AML-193 (cell line): ENCODE data around the gene MAX.

ENCODE experiments used
- DNase-seq, 2 experiments: peaks; one replicate each; lab custom pipeline; 2025; lab: John Stamatoyannopoulos, UW

Gene MAX

DNA sequence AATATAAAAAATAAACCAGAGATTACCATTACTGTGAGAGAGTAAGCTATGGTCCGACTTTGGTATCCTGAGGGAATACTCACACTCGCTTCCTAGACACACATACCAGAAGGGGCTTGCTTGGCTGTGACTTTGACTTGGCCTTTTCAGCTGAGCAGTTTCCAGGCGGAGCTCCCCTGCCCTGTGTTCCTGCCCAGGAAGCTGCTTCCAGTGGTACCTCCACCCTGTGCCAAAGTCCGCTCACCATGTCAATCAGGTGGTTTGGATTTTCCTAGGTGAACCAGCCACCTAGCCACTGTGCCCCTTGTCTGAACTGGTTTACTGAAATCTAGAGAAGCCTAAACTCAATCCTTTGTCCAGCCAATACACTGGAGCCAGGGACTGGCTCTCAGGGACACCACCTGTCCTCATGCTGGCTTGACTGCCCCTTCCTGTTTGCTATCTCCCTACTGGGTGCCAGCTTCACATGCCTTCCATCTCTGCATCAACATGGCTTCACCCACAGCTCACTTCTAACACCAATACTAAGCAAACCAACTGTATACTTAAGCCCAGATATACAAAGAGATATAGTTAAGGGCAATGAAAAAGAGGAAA is 28.6 kb downstream of the MAX start:
- DNase-seq, result no peak

DNA sequence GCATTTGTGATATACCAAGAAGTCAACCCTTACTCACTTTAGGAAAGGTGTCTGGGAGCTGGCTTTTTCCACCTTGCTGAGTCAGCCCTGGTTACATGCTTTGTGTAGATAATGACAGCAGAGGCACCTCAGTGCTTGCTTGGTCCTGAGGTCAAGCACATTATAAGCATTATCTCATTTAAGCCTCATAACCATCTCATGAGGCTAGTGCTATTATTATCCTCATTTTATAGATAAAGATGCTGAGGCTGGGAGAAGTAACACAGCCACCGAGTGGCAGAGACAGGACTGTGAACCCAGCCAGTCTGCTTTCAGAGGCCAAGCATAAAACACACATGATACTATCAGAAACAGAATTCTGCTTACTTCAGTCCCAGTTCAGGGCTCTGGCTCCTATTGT is 29.4 kb downstream of the MAX start:
- no peak for DNase-seq

DNA sequence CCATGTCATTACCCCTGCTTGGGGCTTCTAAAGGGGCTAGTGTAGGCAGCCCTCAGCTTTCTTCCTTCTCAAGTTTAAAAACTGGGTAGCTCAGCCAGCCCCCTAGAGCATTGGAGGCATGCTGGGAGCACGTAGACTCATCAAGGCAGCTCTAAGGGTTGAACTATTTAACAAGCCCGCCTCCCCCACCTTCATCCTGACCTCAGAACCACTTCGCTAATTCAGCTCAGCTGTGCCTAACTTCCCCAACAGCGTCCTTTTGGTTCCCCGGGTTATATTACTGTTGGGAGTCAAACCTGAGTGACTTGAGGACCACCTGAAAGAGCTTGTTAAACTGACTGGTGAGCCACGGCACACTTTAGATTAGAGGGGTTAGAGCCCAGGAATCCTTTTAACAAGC is 30.1 kb downstream of the MAX start:
- no peak for DNase-seq

DNA sequence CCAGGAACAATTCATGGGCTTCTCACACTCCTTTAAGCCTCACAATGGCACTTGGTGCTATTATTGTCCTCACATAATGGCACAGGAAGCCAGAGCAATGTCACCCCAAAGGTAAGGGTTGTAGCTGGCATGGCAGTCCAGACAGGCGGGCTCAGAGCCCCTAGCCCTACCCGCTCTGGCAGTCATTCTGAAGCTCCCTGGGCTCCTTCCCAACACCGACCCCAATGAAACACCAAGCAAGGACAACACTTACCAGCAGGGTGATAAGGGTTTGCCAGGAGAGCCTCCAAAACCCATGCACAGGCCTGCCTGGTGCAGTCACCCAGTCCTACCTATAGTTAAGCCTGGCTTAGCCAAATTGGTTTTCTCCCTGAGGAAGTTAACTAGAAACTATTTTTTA is 30.8 kb downstream of the MAX start:
- DNase-seq, result no peak

DNA sequence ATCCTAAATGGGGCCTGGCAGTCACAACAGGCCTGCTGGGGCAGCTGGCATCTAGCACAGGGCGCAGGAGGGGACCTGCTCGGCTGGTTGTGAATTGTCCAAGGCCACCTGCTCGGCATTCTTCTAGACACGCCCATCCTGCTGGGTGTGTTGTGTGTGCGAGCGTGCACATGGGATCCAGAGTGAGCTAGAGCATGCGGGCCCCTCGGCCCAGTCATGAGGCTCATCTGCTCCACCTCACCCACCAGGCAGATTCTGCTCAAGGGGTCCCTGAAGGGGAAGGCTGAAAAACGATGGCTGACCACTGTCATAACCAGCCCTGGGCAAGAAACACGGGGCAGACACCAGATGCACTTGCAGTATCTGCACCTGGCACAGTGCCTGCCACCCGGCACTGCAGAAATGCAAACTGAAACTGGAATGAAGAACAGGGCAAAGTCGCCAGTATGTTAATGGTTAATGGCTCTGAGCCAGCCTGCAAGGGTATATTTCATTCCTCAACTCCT is 31.8 kb downstream of the MAX start:
- no peak for DNase-seq

DNA sequence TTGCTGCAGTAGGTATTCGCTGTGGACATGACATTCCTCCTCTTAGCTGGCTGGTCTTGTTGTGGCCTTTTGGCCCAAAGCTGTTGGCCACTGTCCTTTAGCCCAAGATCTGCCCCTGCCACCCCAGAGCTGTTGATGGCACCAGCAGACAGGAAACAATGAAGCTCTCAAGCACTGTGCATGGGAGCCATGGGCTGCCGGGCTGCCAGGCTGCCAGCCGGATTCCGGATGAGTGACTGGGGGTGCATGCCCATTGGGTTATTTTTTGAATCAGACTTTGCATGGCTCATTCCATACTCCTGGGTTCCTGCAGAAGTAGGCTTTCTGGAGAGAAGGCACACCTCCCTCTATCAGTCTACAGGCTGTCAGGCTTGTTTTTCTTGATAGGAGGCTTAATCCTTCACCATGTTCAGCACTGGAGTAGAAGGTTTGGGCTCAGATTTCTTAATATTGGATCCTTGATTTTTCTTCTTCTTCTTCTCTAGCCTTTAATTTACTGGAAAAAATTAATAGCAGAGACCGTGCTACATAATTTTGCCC is 32.4 kb downstream of the MAX start:
- DNase-seq, result no peak

DNA sequence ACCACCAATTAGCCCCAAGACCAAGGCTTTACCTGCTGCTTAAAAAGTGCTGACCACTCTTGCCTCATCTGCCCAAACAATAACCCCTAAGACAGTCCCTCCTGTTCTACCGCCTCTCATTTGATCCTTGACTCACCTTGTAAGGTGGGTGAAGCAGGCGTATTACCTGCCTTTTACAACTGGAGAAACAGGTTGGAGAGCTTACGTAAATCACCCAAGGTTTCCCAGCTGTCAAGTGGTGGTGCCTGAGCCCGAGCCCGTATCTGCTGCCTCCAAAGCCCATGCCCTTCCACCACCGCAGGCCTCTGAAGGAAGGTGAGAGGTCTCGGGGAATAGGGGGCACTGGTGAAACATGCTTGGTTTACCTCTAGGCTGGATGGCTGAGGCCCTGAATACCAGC is 36.6 kb downstream of the MAX start:
- no peak for DNase-seq

DNA sequence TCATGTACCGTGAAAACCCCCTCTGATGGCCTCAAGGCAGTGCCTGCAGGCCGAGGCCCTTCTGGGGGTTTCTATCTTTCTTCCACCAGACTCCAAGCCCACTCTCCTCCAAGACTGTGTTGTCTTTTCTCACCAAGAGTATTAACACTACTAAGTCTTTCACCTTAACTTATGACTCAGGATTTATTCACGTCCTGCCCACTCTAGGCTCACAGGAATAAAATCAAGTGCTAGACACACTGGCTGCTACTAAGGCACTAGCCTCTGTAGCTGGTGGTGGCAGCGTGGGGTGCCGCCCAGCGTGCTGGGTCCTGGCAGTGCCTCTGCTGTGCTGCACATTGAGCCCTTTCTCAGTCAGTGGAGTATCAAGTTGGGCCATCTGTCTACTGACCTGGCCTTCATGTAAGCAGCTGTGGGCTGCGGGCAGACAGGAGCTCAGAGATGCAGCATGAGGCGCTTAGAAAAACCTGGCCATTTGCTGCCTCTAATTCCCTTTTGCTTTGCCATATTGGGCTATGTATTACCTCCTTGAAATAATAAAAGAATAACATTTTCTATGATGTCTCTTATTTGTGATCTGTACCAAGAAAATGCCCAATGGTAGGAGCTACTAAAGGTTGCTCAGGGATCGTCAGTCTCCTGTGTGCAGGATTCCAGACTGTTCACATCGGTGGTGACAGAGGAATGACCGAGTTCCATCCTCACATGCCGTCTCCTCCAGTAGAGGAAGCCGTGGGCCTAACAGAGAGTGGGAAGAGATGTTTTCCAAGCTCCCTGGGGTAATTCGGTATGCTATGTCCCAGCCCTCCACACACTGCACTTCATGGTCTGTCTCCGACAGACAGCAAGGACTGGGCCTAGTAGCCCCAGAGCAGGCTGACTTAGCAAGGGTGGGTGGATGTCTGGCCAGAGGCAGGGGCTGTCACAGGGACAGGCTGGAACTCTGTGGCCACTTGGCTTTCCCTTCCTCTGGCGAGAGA is 39.9 kb downstream of the MAX start:
- no peak for DNase-seq

DNA sequence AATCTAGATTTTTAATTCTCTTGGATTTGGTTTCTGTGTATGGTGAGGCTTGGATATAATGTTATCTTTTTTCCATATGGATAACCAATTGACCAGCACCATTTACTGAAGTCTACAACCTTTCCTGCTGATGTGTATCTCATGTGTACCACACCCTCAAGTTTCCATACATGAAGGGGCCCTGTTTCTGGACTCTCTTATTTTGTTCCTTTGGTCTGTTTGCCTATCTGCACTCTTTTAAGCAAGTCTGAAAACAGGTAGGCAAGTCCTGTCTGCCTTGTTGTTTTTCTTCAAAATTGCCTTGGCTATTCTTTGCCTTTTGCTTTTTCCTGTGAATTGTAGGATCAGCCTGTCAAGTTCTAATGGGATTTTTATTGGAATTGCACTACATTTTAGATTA is 44.6 kb downstream of the MAX start:
- DNase-seq, result no peak

DNA sequence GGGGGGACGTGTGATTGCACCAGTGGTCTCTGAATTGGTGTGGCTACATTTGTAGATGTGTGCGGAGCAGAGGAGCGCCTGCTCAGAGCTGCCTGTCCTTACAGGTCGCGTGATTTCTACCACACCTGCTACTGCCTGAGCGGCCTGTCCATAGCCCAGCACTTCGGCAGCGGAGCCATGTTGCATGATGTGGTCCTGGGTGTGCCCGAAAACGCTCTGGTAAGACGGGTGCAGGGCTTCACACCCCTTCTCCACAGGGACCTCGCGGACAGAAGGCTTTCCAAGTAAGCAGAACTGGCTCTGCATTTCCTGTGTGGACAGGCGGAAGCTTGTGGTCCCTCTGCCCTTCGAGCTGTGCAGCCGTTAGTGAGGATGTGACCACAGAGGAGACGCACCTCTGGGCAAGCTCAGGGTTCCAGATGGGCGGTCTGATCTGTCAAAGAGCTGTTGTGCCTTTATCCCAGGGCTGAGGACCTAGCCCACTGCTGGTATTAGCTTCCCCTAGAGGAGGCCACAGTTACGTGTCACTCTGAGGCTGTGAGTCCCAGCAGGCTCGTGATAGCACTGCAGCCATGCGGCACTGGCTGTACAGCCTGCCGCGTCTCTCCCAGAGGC is 47.7 kb downstream of the MAX start:
- DNase-seq, result no peak

DNA sequence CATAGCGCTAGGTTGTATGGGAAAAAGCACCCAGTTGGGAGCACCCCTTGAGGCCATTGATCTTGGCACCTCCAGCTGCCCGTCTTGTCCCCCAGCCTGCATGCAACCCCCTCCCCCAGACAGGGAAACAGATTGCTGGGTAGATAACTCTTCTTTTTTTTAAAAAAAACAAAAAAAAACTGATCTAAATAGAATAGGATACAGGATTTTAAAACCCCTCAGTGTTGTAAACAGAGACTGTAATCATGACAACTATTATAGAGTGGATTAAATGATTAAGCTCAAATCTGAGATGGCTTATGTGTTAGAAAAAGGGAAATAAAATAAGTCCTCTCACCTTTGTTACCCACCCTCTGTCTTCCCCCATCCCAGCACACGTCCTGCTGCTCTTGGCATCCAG is 48.9 kb downstream of the MAX start:
- DNase-seq, result no peak

DNA sequence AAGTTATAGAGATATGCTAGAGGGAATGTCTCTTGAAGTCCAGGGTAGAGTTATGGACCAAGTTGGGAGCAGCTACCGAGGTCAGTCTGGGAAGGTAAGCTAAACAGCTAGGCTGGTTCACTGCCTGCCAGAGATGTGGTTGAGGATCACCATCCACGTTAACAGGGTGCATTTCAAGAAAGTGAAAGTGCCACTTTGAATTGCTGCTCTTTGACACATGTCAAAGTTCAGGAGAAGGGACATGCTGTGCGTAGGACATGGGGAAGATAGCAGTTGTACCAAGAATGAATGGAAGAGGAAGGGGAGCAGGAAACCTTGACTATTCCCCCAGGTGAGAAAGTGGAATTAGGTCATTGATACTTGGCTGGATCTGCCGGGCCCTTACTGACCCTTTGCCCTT is 49.5 kb downstream of the MAX start:
- DNase-seq, result no peak

DNA sequence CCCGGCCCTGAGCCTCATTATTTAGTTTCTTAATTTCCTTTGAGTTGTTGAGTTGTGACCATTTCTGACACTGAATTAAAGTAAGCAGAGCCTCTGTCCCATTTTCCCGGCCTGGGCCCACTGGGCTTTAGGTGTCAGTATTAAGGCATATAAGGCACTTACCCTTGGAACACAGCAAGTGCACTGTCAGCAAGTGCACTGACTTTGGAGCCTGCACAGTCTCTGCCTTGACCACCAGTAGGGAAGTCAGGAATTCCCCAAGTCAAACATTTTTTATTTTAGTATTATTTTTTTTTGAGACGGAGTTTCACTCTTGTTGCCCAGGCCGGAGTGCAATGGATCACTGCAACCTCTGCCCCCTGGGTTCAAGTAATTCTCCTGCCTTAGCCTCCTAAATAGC is 56.6 kb downstream of the MAX start:
- no peak for DNase-seq

DNA sequence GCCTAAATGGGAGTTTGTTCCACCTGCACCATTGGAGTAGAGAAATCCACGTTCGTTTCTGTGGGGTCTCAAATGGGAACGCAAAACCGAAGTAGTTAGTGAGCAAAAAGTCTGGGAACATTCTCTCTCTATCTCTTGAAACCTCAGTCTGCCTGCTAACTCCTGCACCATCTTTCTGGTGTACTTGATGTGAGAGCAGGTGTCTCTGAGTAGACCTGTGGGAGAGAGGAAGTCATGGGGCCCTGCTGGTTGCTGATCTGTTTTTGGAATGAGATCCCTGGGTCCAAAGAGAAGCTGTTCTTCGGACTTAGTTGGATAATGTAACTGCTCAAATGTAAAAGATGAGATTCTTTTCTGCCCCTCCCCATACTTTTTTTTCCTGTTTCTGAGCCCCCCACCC is 57.3 kb downstream of the MAX start:
- DNase-seq, result peak in 1 of 2 experiments; percentile 23

DNA sequence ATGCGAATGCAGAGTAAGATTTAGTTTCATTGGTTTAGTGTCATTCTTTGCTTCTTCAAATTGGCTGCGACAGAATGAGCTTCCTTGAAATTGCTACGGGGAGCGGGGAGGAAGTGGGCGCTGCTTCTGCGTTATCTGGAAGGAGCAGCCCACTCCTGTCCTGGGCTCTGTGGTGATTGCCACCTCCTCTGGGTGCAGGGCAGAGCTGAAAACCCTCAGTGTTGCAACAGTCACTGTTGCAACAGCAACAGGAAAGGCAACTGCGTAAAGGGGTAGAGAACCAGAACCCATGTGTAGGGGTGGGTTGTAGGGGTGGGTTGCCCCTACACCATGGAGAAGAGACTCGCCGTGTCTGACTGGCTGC is 57.7 kb downstream of the MAX start:
- peak; percentile 84 to 92 for DNase-seq

DNA sequence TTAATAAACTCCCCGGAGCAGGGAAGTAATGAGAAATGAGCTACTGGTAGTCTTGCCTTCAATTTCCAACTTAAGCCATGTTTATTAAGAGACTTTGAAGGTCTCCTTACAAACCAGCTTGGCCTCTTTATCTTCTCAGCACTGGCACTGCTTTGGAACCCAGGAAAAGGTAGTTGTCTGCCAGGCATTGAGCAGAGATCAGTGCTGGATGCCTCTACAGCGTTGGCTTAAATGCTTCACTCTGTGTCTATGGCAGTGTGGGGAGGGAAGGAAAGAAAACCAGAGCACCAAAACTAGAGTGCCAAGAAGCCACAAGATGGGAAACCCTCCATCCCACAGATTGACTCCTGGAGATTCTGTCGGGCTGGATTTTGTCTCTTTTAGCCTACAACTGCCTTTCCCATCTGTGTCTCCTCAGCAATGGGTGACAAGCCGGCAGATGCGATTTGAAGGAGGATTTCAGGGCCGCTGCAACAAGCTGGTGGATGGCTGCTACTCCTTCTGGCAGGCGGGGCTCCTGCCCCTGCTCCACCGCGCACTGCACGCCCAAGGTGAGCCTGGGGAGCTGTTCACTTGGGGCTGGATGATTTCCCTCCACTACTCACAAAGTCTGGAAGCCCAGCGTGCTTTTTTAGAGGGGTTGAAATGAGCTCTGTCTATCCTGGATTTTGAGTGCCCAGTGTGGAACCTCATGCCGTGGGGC is 58.3 kb downstream of the MAX start:
- no peak for DNase-seq

DNA sequence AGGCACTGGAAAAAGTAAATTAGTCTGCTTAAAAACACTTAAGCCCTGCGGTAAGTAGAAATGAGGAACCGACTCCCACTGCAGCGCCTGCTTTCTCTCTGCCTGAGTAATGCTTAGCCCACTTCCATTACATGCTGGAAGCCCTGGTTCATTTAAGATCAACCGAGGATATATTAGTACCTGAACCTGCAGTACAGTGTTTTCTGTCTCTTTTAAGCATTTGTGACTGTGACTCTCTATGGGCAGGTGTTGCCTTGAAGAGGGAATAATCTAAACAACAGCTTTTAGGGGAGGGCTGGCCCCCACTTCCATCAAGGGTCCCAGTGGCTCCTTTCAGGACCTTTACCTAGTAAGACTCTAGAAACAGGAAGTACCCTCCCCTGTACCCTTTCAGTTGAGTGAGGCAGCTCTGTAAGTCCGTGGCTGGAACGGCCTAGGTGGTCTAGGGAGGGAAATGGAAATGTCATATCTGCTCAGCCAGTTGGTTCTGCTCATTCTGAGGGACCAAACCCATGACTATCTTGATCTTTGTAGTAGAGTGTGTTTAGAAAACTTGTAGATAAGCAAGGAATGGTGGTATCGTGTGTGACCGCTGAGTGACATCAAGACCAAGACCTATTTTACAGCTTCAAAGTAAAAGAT is 59.5 kb downstream of the MAX start:
- DNase-seq, result peak; percentile 74 to 78

DNA sequence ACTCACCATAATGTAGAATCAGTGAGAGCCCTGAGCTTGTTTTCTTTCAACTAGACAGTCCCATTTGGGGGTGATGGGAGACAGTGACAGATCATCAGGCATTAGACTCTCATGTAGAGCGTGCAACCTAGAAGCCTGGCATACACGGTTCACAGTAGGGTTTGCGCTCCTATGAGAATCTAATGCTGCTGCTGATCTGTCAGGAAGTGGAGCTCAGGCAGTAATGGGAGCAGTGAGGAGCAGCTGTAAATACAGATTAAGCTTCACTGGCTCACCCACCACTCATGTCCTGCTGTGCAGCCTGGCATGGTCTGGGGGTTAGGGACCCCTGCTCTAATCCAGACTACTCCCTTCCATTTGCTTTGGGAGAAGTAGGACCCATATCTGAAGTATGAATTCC is 60.0 kb downstream of the MAX start:
- DNase-seq, result no peak

DNA sequence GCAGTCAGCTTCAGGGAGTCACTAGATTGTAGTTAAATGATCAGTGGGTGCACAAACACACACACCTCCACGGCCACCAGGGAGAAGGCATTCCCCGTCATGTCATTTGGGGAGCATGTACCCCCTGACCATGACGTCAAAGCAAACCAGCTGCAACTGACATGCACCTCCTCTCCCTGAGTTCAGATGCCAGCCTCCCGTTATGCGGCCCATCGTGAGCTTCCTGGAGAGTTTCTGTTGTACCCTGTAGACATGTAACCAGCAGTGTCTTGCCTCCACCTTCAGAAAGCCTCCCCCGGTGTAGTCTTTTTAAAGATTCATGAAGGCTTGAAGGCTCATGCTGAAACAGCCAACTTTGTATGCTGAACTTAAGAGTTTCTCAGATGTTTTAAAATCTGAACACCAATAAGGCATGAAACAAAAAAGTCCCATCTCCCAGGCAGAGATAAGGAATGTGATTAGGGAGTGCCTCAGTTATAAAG is 60.8 kb downstream of the MAX start:
- no peak for DNase-seq

DNA sequence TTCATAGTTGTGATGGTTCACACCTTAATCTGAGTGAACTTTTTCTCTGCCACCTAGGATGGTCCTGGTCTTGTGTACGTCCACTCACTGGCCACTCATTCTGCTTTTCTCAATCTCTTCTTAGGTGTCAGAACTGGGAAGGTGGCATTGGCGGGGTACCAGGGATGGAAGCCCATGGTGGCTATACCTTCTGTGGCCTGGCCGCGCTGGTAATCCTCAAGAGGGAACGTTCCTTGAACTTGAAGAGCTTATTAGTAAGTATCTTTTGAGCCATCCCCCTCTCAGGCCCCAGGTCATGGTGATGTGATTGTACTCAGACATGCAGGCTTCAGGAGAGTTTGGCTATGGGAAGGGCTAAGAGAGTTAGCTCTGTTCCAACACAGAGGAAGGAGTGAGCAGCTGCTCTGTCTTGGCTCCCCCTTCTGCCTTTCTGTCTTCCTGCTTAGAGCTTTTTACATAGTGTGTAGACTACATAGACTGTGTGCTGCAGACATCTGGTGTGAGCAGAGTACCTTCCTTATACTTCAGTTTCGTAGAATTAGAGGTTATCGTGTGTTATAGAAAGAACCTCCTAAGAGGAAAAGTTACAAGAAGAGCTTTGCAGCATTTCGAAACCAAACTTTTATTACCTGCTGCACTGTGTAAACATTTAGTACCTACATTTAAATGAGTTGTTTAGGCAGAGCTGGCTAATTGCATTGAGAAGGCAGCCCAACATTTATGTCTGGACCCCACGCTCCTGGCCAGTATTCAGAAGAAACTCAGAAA is 61.5 kb downstream of the MAX start:
- DNase-seq, result no peak

DNA sequence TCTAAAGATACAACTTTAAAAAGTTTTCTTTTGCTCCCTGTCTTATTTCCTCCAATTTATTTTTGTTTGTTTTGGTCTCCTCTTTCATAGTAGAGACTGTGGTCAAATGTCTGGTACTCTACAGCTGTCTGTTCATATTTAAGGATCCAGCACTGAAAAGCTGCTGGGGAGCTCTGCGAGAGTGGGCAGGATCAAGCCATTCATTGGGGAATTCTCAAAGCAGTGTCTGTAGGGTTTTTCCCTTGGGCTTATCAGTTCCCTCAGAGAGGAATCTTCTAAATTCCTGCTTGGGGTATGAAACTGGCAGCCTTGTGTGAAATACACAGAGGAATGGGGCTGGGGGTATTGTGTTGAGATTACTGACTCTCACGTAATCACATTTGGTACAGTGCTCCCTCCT is 63.4 kb downstream of the MAX start:
- no peak for DNase-seq
